ENCODE data around the gene TPI1. TPM values are rescaled to one million over a fixed set of nuclear protein-coding genes. Genes with fewer than 3 reads are reported as not detected.

Gene TPI1
- total and polyA plus RNA-seq, 8 donors: 88.5 to 247 (median 128) TPM

GRCh38 chr12:6912164-6912935 is 45.0 kb downstream of the TPI1 start:
- H3K9me3 ChIP-seq: no peaks in the 10 kb centered on the region
- DNase-seq (peak in 2 of 6 donors; percentile 7 to 50), ATAC-seq (no peak), FAIRE-seq (no peak)
- no peak overlapping the region for H3K27ac ChIP-seq
- no peaks in the 10 kb centered on the region for H3K27me3 ChIP-seq
- intact Hi-C loops (cut with DNase I): no loop called here
- H3K4me3 ChIP-seq: no peak overlapping the region
- 64 to 74% methylated on average over 15 of the region's 15 CpGs for WGBS, 2 donors
- TF ChIP-seq, protein P1, sequence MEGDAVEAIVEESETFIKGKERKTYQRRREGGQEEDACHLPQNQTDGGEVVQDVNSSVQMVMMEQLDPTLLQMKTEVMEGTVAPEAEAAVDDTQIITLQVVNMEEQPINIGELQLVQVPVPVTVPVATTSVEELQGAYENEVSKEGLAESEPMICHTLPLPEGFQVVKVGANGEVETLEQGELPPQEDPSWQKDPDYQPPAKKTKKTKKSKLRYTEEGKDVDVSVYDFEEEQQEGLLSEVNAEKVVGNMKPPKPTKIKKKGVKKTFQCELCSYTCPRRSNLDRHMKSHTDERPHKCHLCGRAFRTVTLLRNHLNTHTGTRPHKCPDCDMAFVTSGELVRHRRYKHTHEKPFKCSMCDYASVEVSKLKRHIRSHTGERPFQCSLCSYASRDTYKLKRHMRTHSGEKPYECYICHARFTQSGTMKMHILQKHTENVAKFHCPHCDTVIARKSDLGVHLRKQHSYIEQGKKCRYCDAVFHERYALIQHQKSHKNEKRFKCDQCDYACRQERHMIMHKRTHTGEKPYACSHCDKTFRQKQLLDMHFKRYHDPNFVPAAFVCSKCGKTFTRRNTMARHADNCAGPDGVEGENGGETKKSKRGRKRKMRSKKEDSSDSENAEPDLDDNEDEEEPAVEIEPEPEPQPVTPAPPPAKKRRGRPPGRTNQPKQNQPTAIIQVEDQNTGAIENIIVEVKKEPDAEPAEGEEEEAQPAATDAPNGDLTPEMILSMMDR (IDR thresholded peaks at IDR 0.05): no peak
- H3K4me1 ChIP-seq: peaks cover 0 to 4% (median 0%) of the 10 kb centered on the region in 3 donors
- no peaks in the 10 kb centered on the region for H3K36me3 ChIP-seq

GRCh38 chr12:6914246-6914946 is 47.1 kb downstream of the TPI1 start, which contains the start of gene ENO2:
Gene ENO2, plus strand, starts transcription at chr12:6914580. Its CDS starts 1,253 bp downstream, at chr12:6915833.
- intact Hi-C loops (cut with DNase I): no loop called here
- peak within 1 kb of the TSS in 2 of 4 donors; percentile 10 to 60 for H3K27ac ChIP-seq
- H3K4me1 ChIP-seq: peaks cover 0 to 4% (median 0%) of the 10 kb centered on the region in 3 donors
- peak within 1 kb of the TSS; percentile 14 to 60 (median 37) for H3K4me3 ChIP-seq
- ATAC-seq: peak; percentile 79 to 93 (median 88)
- TF ChIP-seq, protein P1 (IDR thresholded peaks at IDR 0.05): no peak
- 0% methylated on average over 39 to 68 of the region's 68 CpGs for WGBS, 2 donors
- H3K27me3 ChIP-seq: no peaks in the 10 kb centered on the region
- FAIRE-seq: no peak
- no peaks in the 10 kb centered on the region for H3K9me3 ChIP-seq
- peak; percentile 46 to 87 (median 64) for DNase-seq
- H3K36me3 ChIP-seq: no peaks in the 10 kb centered on the region

- TF ChIP-seq, protein P1 (IDR thresholded peaks at IDR 0.05): no peak
- H3K27ac ChIP-seq: no peak overlapping the region
- ATAC-seq: peak in 1 of 4 donors; percentile 4
- H3K36me3 ChIP-seq: no peaks in the 10 kb centered on the region
- WGBS, 2 donors: 26 to 37% methylated on average over 25 to 29 of the region's 29 CpGs
- peak in 2 of 6 donors; percentile 23 to 48 for DNase-seq
- FAIRE-seq: no peak
- peak overlapping the region; percentile 14 to 60 (median 37) for H3K4me3 ChIP-seq
- H3K27me3 ChIP-seq: no peaks in the 10 kb centered on the region
- intact Hi-C loops (cut with DNase I): no loop called here
- peaks cover 0 to 4% (median 0%) of the 10 kb centered on the region in 3 donors for H3K4me1 ChIP-seq
- no peaks in the 10 kb centered on the region for H3K9me3 ChIP-seq
Observed at GRCh38 chr12:6914947-6915788, 47.8 kb downstream of the TPI1 start.

- no peak overlapping the region for H3K4me3 ChIP-seq
Observed at GRCh38 chr12:6915789-6916285, 48.5 kb downstream of the TPI1 start.

More at GRCh38 chr12:6915789-6916285, 48.5 kb downstream of the TPI1 start:
- no peak for FAIRE-seq
- Histone ChIP-seq H3K27me3 (no peaks in the 10 kb centered on the region), H3K9me3 (no peaks in the 10 kb centered on the region), H3K36me3 (no peaks in the 10 kb centered on the region), H3K27ac (no peak overlapping the region), H3K4me1 (peaks cover 0 to 4% (median 0%) of the 10 kb centered on the region in 3 donors)
- TF ChIP-seq, protein P1 (IDR thresholded peaks at IDR 0.05): no peak
- intact Hi-C loops (cut with DNase I): no loop called here
- WGBS, 2 donors: 68 to 77% methylated on average over 14 of the region's 14 CpGs
- no peak for ATAC-seq
- DNase-seq: peak in 2 of 6 donors; percentile 23 to 39

Data from pancreas (tissue), 10 donors.